Kidney epithelial cell (primary cell): Measurements from ENCODE around the gene ARHGAP6. TPM values are rescaled to one million over a fixed set of nuclear protein-coding genes. Genes with fewer than 3 reads are reported as not detected.
"Not testable (repeated sequence)": the region's sequence is repeated elsewhere in the genome, so short reads cannot be mapped to it uniquely, and the experiment has no call there.

Experiments
- DNase-seq: peaks from one replicate; pipeline ENCODE4 v3.0.0-alpha.2; 2010; ENCODE audit warnings: low read depth
- H3K27me3 ChIP-seq: 2 replicates; pipeline ENCODE4 v1.6.0; 2011; ENCODE audit warnings: low read length; ENCODE audit not compliant: control insufficient read depth, insufficient read depth
- H3K36me3 ChIP-seq: 2 replicates; pipeline ENCODE4 v1.5.1; 2011; ENCODE audit warnings: low read length; ENCODE audit not compliant: control insufficient read depth, insufficient read depth
- H3K4me3 ChIP-seq: 2 replicates; pipeline ENCODE4 v1.5.1; 2011; ENCODE audit warnings: low read depth, mild to moderate bottlenecking, control low read depth, low read length
- CTCF ChIP-seq: IDR thresholded peaks from 2 replicates; pipeline ENCODE4 v1.5.1; 2011; ENCODE audit warnings: mild to moderate bottlenecking, moderate library complexity, low read length, control low read depth, inconsistent platforms; ENCODE audit not compliant: insufficient read depth, poor library complexity, severe bottlenecking
- total RNA-seq: library from RNA; depleted of rRNA; stranded (reverse); fragments of >200 nt; gene quantifications from 2 replicates; pipeline ENCODE4 v1.2.3, GENCODE V29; 2015

ARHGAP6 gene
- total RNA-seq, 1 donor from 2014 or later: 1.7 TPM

DNA sequence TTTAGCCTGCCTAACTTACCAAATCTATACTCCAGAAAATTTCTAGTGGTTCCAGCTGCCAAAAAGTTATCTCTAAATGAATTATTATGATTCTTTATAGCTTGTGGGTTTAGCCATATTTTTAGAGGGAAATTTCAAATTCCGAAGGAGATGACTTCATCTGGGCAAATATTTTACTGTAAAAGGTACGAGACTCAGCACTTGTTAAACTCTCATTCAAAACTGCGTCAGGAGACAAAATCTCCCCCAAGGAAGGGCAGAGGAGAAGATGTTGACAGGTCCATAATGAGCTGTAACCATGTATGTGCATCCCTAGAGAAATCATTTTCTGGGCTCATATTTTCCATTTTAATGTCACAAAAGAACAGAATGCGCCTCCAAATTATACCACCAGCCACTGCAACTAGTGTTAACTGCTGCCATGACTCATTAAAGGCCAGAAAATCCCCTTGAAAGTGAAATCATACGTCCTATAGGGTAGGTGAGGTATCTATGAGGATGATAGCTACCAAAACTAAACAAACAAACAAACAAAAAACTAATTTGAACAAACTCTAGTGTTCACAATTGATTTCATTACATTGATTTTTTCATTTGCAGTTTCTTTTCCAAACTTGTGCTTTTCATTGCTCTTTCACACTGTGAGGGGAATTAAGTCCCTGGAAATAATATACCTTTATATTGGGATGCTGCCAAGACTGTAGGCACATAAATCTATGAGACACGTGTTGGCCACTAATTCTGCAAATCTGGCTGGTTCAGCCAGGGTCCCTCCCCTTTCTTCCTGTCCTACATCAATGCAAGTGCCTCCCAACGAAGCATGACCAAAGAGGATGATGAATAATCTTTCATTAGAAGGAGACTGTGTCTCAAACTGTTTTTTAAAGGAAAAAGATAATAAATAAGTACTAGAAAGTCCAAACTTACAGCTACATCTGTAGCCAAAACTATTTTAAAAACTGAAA, 85.8 kb downstream of the ARHGAP6 start:
- Histone ChIP-seq H3K27me3 (no peaks in the 10 kb centered on the region), H3K36me3 (no peaks in the 10 kb centered on the region), H3K4me3 (no peak overlapping the region)
- TF ChIP-seq CTCF: no peak
- no peak for DNase-seq

DNA sequence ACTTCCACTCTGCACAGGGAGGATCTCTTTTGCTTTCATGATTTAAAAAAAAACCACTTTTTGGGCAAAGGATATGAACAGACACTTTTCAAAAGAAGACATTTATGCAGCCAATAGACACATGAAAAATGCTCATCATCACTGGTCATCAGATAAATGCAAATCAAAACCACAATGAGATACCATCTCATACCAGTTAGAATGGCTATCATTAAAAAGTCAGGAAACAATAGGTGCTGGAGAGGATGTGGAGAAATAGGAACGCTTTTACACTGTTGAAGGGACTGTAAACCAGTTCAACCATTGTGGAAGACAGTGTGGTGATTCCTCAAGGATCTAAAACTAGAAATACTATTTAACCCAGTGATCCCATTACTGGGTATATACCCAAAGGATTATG, 87.4 kb downstream of the ARHGAP6 start:
- not testable (repeated sequence) for H3K4me3 ChIP-seq, H3K27me3 ChIP-seq, DNase-seq, H3K36me3 ChIP-seq

DNA sequence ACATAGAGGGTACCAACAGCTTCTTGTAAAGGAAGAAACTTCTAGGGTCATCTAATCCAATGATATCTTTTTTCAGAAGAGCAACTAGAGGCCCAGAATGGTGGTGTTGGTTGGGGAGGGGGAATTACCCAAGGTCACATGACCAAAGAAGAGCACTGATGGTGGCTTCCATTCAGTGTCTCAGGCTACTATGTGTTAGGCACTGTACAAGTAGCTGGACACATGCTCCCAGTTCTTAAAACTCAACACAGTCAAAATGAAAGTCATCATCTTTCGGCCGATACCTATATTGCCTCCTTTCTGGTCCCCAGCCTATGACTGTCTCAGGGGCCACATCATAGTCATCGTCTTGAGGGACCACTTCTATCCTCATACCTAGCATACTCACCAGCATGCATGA, 88.1 kb downstream of the ARHGAP6 start:
- H3K36me3 ChIP-seq: no peaks in the 10 kb centered on the region
- DNase-seq: no peak
- no peaks in the 10 kb centered on the region for H3K27me3 ChIP-seq
- H3K4me3 ChIP-seq: no peak overlapping the region
- no peak for TF ChIP-seq CTCF

GRCh38 chrX:11575332-11575731, 90.4 kb downstream of the ARHGAP6 start:
- no peak for DNase-seq
- no peak for TF ChIP-seq CTCF
- Histone ChIP-seq H3K36me3 (no peaks in the 10 kb centered on the region), H3K4me3 (no peak overlapping the region), H3K27me3 (no peaks in the 10 kb centered on the region)

- DNase-seq: no peak
- no peak for TF ChIP-seq CTCF
- H3K4me3 ChIP-seq: no peak overlapping the region
- H3K36me3 ChIP-seq: no peaks in the 10 kb centered on the region
- H3K27me3 ChIP-seq: no peaks in the 10 kb centered on the region
Observed at GRCh38 chrX:11567528-11568220, 98.0 kb downstream of the ARHGAP6 start.

DNA sequence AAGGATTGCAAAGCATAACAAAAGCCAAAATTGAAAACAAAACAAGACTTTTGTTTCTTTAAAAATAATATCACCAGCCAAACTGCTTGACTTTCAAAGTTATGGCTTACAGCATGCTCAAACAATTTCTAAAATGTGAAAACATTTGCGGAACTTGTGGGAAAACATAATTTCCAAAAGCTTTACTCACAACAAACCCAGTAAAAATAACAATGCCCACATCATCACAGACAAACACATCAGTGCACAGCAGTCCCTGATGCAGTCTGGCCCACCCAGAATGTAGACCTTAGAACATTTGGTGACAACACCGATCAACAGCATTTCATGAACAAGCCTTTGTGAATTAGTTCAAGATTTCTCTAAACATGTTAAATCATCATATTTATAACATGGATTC, 98.9 kb downstream of the ARHGAP6 start:
- TF ChIP-seq CTCF: no peak
- DNase-seq: no peak
- Histone ChIP-seq H3K4me3 (no peak overlapping the region), H3K36me3 (no peaks in the 10 kb centered on the region), H3K27me3 (no peaks in the 10 kb centered on the region)
